Left renal pelvis (tissue), 4 donors: ENCODE measurements around the gene FABP2. TPM values are rescaled to one million over a fixed set of nuclear protein-coding genes. Genes with fewer than 3 reads are reported as not detected.
"Not testable (repeated sequence)": the region's sequence is repeated elsewhere in the genome, so short reads cannot be mapped to it uniquely, and the experiment has no call there.

Source experiments
- DNase-seq, 4 donors: peaks; one replicate each; pipeline ENCODE4 v3.0.0-alpha.2; 2013; ENCODE audit warnings: low read depth in 4 of 4, low spot score in 3 of 4
- polyA plus RNA-seq, 4 donors: library from polyadenylated mRNA; unstranded; fragments of 120-200 nt; gene quantifications; one replicate each; pipeline ENCODE4 v1.2.1, GENCODE V29; 2013; ENCODE audit not compliant: insufficient read length in 4 of 4

The FABP2 gene
- 1 to 10 TPM in 2 of 4 donors, not detected in 2; 1.0 to 1.2 TPM for polyA plus RNA-seq

GRCh38 chr4:119321921-119322687, at the start of gene FABP2:
Gene FABP2 (minus strand): TSS chr4:119322138. CDS start chr4:119322102, 36 bp downstream.
- DNase-seq, result no peak

- peak in 2 of 4 donors; percentile 1 to 11 for DNase-seq
Measured at GRCh38 chr4:119370951-119371683, 49.2 kb upstream of the FABP2 start.

- DNase-seq, result peak in 1 of 4 donors; percentile 9
Measured at GRCh38 chr4:119370392-119370791, 48.5 kb upstream of the FABP2 start.

GRCh38 chr4:119366802-119367201, 44.9 kb upstream of the FABP2 start:
- not testable (repeated sequence) for DNase-seq

- not testable (repeated sequence) for DNase-seq
Measured at GRCh38 chr4:119364203-119364602, 42.3 kb upstream of the FABP2 start.

GRCh38 chr4:119363372-119363771, 41.4 kb upstream of the FABP2 start:
- not testable (repeated sequence) for DNase-seq

- not testable (repeated sequence) for DNase-seq
Measured at GRCh38 chr4:119362413-119362812, 40.5 kb upstream of the FABP2 start.

GRCh38 chr4:119359873-119360272, 37.9 kb upstream of the FABP2 start:
- DNase-seq, result not testable (repeated sequence)

GRCh38 chr4:119356796-119357195, 34.9 kb upstream of the FABP2 start:
- DNase-seq, result not testable (repeated sequence)

GRCh38 chr4:119356041-119356440, 34.1 kb upstream of the FABP2 start:
- not testable (repeated sequence) for DNase-seq

GRCh38 chr4:119353364-119353763, 31.4 kb upstream of the FABP2 start:
- not testable (repeated sequence) for DNase-seq

- DNase-seq, result not testable (repeated sequence)
Measured at GRCh38 chr4:119348169-119348568, 26.2 kb upstream of the FABP2 start.

- DNase-seq, result not testable (repeated sequence)
Measured at GRCh38 chr4:119343293-119343692, 21.4 kb upstream of the FABP2 start.

GRCh38 chr4:119339895-119340294, 18.0 kb upstream of the FABP2 start:
- DNase-seq, result not testable (repeated sequence)

GRCh38 chr4:119337010-119337409, 15.1 kb upstream of the FABP2 start:
- no peak for DNase-seq

- DNase-seq, result not testable (repeated sequence)
Measured at GRCh38 chr4:119336332-119336979, 14.5 kb upstream of the FABP2 start.

GRCh38 chr4:119329835-119330620, 8.1 kb upstream of the FABP2 start:
- DNase-seq, result no peak

GRCh38 chr4:119328695-119329094, 6.8 kb upstream of the FABP2 start:
- DNase-seq, result no peak

- DNase-seq, result no peak
Measured at GRCh38 chr4:119317990-119318389, 3.9 kb downstream of the FABP2 start.

GRCh38 chr4:119315036-119315435, 6.9 kb downstream of the FABP2 start:
- no peak for DNase-seq
